ENCODE results near the gene SYCP1.

- TF ChIP-seq SIN3A (conservative IDR thresholded peaks at IDR 0.05 in 1 of 2, IDR thresholded peaks at IDR 0.05 in 1 of 2; ENCODE audit: low read depth in 1 of 2, low read length in 2 of 2) (no peak), POLR2A (IDR thresholded peaks at IDR 0.05; ENCODE audit: control extremely low read depth in 1 of 2, low read depth in 2 of 2, low read length in 2 of 2) (no peak), KDM1A (IDR thresholded peaks at IDR 0.05; ENCODE audit: borderline replicate concordance, low read length) (no peak), CEBPB (IDR thresholded peaks at IDR 0.05; ENCODE audit: low read depth, low read length) (no peak), USF2 (IDR thresholded peaks at IDR 0.05; ENCODE audit: low read length) (no peak)
Measured at GRCh38 chr1:114903480-114903879, 48.8 kb downstream of the SYCP1 start.
